Liver (tissue), 9 donors: ENCODE measurements around the gene BTN2A1. TPM values are rescaled to one million over a fixed set of nuclear protein-coding genes. Genes with fewer than 3 reads are reported as not detected.

ENCODE experiments used
- DNase-seq: peaks from one replicate; pipeline ENCODE4 v3.0.0-alpha.2; 2017; ENCODE audit warnings: low spot score
- H3K27ac ChIP-seq, 2 donors: one replicate each; pipeline ENCODE4 v1.7.0; 2013; ENCODE audit warnings: inconsistent platforms in 2 of 2, low read length in 2 of 2, control low read depth in 1 of 2, low read depth in 1 of 2, mild to moderate bottlenecking in 1 of 2
- H3K27me3 ChIP-seq, 4 donors: one replicate each; pipeline versions ENCODE4 v1.6.1 to v1.7.0; 2013; ENCODE audit warnings: low read length in 3 of 4, inconsistent platforms in 1 of 4, mild to moderate bottlenecking in 1 of 4, moderate library complexity in 1 of 4; ENCODE audit not compliant: control insufficient read depth in 4 of 4, insufficient read depth in 4 of 4
- H3K36me3 ChIP-seq, 4 donors: one replicate each; pipeline versions ENCODE4 v1.6.1 to v1.7.0; 2013; ENCODE audit warnings: low read length in 3 of 4, mild to moderate bottlenecking in 3 of 4, low read depth in 1 of 4, moderate library complexity in 1 of 4; ENCODE audit not compliant: control insufficient read depth in 4 of 4, insufficient read depth in 3 of 4
- H3K4me1 ChIP-seq, 4 donors: one replicate each; pipeline versions ENCODE4 v1.6.1 to v1.7.0; 2013; ENCODE audit warnings: low read length in 3 of 4, mild to moderate bottlenecking in 3 of 4, moderate library complexity in 1 of 4; ENCODE audit not compliant: control insufficient read depth in 4 of 4, insufficient read depth in 4 of 4
- H3K4me3 ChIP-seq, 3 donors: one replicate each; pipeline versions ENCODE4 v1.6.1 to v1.7.0; 2013; ENCODE audit warnings: low read length in 3 of 3, control low read depth in 1 of 3, low read depth in 1 of 3, mild to moderate bottlenecking in 1 of 3
- H3K9ac ChIP-seq, 2 donors: one replicate each; pipeline ENCODE4 v1.7.0; 2013; ENCODE audit warnings: low read length in 2 of 2, mild to moderate bottlenecking in 2 of 2, moderate library complexity in 2 of 2, control low read depth in 1 of 2, low read depth in 1 of 2
- H3K9me3 ChIP-seq, 4 donors: one replicate each; pipeline versions ENCODE4 v1.6.1 to v1.7.0; 2013; ENCODE audit warnings: low read length in 3 of 4; ENCODE audit not compliant: control insufficient read depth in 4 of 4
- ATF3 ChIP-seq: IDR thresholded peaks from 2 replicates; pipeline ENCODE4 v1.6.1; 2016; ENCODE audit warnings: antibody characterized with exemption
- CTCF ChIP-seq: fragments of 150-350 bp; IDR thresholded peaks from 2 replicates; pipeline ENCODE4 v1.5.1; 2017; ENCODE audit warnings: improper control_type of control experiment, low read depth, low read length; ENCODE audit not compliant: missing input control
- EGR1 ChIP-seq, 2 donors: IDR thresholded peaks; 2 replicates each; pipeline ENCODE4 v1.6.1; 2016 to 2018; ENCODE audit warnings: antibody characterized with exemption in 2 of 2, low read depth in 2 of 2
- FOXA1 ChIP-seq: IDR thresholded peaks from 2 replicates; pipeline ENCODE4 v1.6.1; 2016; ENCODE audit warnings: antibody characterized with exemption
- FOXA2 ChIP-seq: IDR thresholded peaks from 2 replicates; pipeline ENCODE4 v1.6.1; 2016; ENCODE audit warnings: antibody characterized with exemption
- GABPA ChIP-seq, 2 donors: IDR thresholded peaks in 1 of 2; conservative IDR thresholded peaks in 1 of 2; 2 replicates each; pipeline ENCODE4 v1.6.1; 2016; ENCODE audit warnings: antibody characterized with exemption in 2 of 2, mild to moderate bottlenecking in 1 of 2, moderate library complexity in 1 of 2
- HNF4A ChIP-seq, 2 donors: conservative IDR thresholded peaks; 2 replicates each; pipeline ENCODE4 v1.6.1; 2016; ENCODE audit warnings: antibody characterized with exemption in 2 of 2, mild to moderate bottlenecking in 2 of 2
- HNF4G ChIP-seq: IDR thresholded peaks from 2 replicates; pipeline ENCODE4 v1.6.1; 2016; ENCODE audit warnings: antibody characterized with exemption
- JUND ChIP-seq, 2 donors: IDR thresholded peaks; 2 replicates each; pipeline ENCODE4 v1.6.1; 2016; ENCODE audit warnings: antibody characterized with exemption in 2 of 2
- MAX ChIP-seq: IDR thresholded peaks from 2 replicates; pipeline ENCODE4 v1.6.1; 2016; ENCODE audit warnings: antibody characterized with exemption
- NR2F2 ChIP-seq: IDR thresholded peaks from 2 replicates; pipeline ENCODE4 v1.6.1; 2016; ENCODE audit warnings: antibody characterized with exemption
- RAD21 ChIP-seq, 2 donors: IDR thresholded peaks; 2 replicates each; pipeline ENCODE4 v1.6.1; 2016; ENCODE audit warnings: antibody characterized with exemption in 2 of 2, mild to moderate bottlenecking in 2 of 2
- REST ChIP-seq: IDR thresholded peaks from 2 replicates; pipeline ENCODE4 v1.6.1; 2016; ENCODE audit warnings: antibody characterized with exemption, mild to moderate bottlenecking
- RXRA ChIP-seq, 2 donors: IDR thresholded peaks; 2 replicates each; pipeline ENCODE4 v1.6.1; 2017 to 2018; ENCODE audit warnings: antibody characterized with exemption in 2 of 2, mild to moderate bottlenecking in 1 of 2
- SP1 ChIP-seq: IDR thresholded peaks from 2 replicates; pipeline ENCODE4 v1.6.1; 2018; ENCODE audit warnings: antibody characterized with exemption, mild to moderate bottlenecking
- TAF1 ChIP-seq: conservative IDR thresholded peaks from 2 replicates; pipeline ENCODE4 v1.6.1; 2016; ENCODE audit warnings: antibody characterized with exemption, mild to moderate bottlenecking
- YY1 ChIP-seq: IDR thresholded peaks from 2 replicates; pipeline ENCODE4 v1.6.1; 2016; ENCODE audit warnings: antibody characterized with exemption, mild to moderate bottlenecking
- ZBTB33 ChIP-seq: IDR thresholded peaks from 2 replicates; pipeline ENCODE4 v1.6.1; 2016; ENCODE audit warnings: antibody characterized with exemption
- WGBS: extraction: QIAGEN DNeasy Blood & Tissue Kit; methylation state at CpG from one replicate; pipeline ENCODE4 v1.1.7; 2013; 5-methylcytosine and 5-hydroxymethylcytosine counted together
- polyA plus RNA-seq, 2 donors: library from polyadenylated mRNA; stranded (reverse) in 1 of 2; unstranded in 1 of 2; fragments of 200-250 nt in 1 of 2; fragments of >200 nt in 1 of 2; fragmentation: Nextera tagmentation in 1 of 2; extraction: Ambion mirVana in 1 of 2; gene quantifications; one replicate each; pipeline versions ENCODE4 v1.2.1 to v1.2.3, GENCODE V29; 2013 to 2015
- total RNA-seq, 2 donors: library from RNA; depleted of rRNA; stranded (reverse); fragments of >200 nt; gene quantifications; one replicate each; pipeline ENCODE4 v1.2.3, GENCODE V29; 2014
- donor health status: healthy.
- donor health status: healthy.
- donor health status: healthy.
- donor health status: healthy.
- donor health status: healthy.

BTN2A1 gene
- total and polyA plus RNA-seq, 4 donors, result 2.7 to 5.9 (median 5.2) TPM

- Histone ChIP-seq H3K9me3 (no peaks in the 10 kb centered on the region), H3K36me3 (peaks cover 10 to 54% (median 33%) of the 10 kb centered on the region in 4 donors), H3K4me3 (no peak overlapping the region), H3K27me3 (no peaks in the 10 kb centered on the region), H3K9ac (no peak overlapping the region), H3K27ac (no peak overlapping the region), H3K4me1 (no peaks in the 10 kb centered on the region)
- 95% methylated on average over 3 of the region's 3 CpGs for WGBS
- no peak for DNase-seq
- TF ChIP-seq JUND (IDR thresholded peaks at IDR 0.05) (no peak), RXRA (IDR thresholded peaks at IDR 0.05) (no peak), FOXA1 (no peak), HNF4G (no peak), TAF1 (no peak), FOXA2 (no peak), GABPA (IDR thresholded peaks at IDR 0.05 in 1 of 2, conservative IDR thresholded peaks at IDR 0.05 in 1 of 2) (no peak), HNF4A (conservative IDR thresholded peaks at IDR 0.05) (no peak), ATF3 (no peak), EGR1 (IDR thresholded peaks at IDR 0.05; ENCODE audit: low read depth in 2 of 2) (no peak), MAX (no peak), CTCF (no peak), NR2F2 (no peak), SP1 (no peak), ZBTB33 (no peak), REST (no peak), RAD21 (IDR thresholded peaks at IDR 0.05) (no peak), YY1 (no peak)
Measured at GRCh38 chr6:26411751-26412150, 46.0 kb upstream of the BTN2A1 start.
